B cell (primary cell): Measurements from ENCODE around the gene GLT1D1. TPM values are rescaled to one million over a fixed set of nuclear protein-coding genes. Genes with fewer than 3 reads are reported as not detected.

Experiments
- ATAC-seq: fragments of 200-7000 bp; cut with Tn5 transposase; one replicate; pipeline ENCODE4 v1.10.0; 2021; ENCODE audit warnings: low read depth, mild to moderate bottlenecking, moderate number of reproducible peaks, moderate library complexity
- CTCF ChIA-PET: fragments of 350-600 bp; sonication (Branson Sonifier 250); formaldehyde crosslinking; loops from one replicate; lab custom pipeline; 2021; ENCODE audit warnings: antibody characterized with exemption, inconsistent platforms; lab: Charles Lee
- POLR2A ChIA-PET: fragments of 350-600 bp; sonication (Branson Sonifier 250); formaldehyde crosslinking; loops from one replicate; lab custom pipeline; 2021; ENCODE audit warnings: antibody characterized with exemption; lab: Charles Lee
- DNase-seq: peaks from one replicate; pipeline ENCODE4 v3.0.0; 2013
- H2AFZ ChIP-seq: 2 replicates; pipeline ENCODE4 v1.6.1; 2012; ENCODE audit warnings: mild to moderate bottlenecking, low read depth, low read length; ENCODE audit not compliant: insufficient read depth, poor library complexity, severe bottlenecking
- H3K27ac ChIP-seq, 2 donors: 1 replicate in 1 of 2; 2 replicates in 1 of 2; pipeline ENCODE4 v1.5.1; 2012 to 2013; ENCODE audit warnings: low read length in 2 of 2, mild to moderate bottlenecking in 2 of 2, moderate library complexity in 1 of 2
- H3K27me3 ChIP-seq, 4 experiments: fragments of 200-600 bp in 1 of 4; sonication (generic) in 1 of 4; replicated peaks in 1 of 4; 1 replicate in 2 of 4; 2 replicates in 2 of 4; pipeline versions ENCODE4 v1.6.1 to v1.7.0; 2013 to 2016; ENCODE audit warnings: low read length in 3 of 4, mild to moderate bottlenecking in 2 of 4, mixed read lengths in 1 of 4, moderate library complexity in 1 of 4; ENCODE audit not compliant: insufficient read depth in 4 of 4, control insufficient read depth in 3 of 4; ENCODE audit errors: control extremely low read depth in 1 of 4
- H3K36me3 ChIP-seq, 2 experiments: replicated peaks in 1 of 2; 1 replicate in 1 of 2; 2 replicates in 1 of 2; pipeline versions ENCODE4 v1.6.1 to v1.7.1; 2013; ENCODE audit warnings: low read length in 1 of 2; ENCODE audit not compliant: insufficient read depth in 2 of 2, control insufficient read depth in 1 of 2; ENCODE audit errors: control extremely low read depth in 1 of 2, extremely low read depth in 1 of 2
- H3K4me1 ChIP-seq, 2 donors: fragments of 200-600 bp in 1 of 2; sonication (generic) in 1 of 2; 1 replicate in 1 of 2; 2 replicates in 1 of 2; pipeline versions ENCODE4 v1.5.1 to v1.6.1; 2013 to 2017; ENCODE audit warnings: low read length in 2 of 2; ENCODE audit not compliant: control insufficient read depth in 2 of 2, insufficient read depth in 2 of 2
- H3K4me2 ChIP-seq: replicated peaks from 2 replicates; pipeline ENCODE3; 2012; ENCODE audit warnings: mild to moderate bottlenecking, low read depth, low read length; ENCODE audit not compliant: poor library complexity, severe bottlenecking
- H3K4me3 ChIP-seq, 5 experiments: fragments of 200-600 bp in 1 of 5; sonication (generic) in 1 of 5; 1 replicate in 3 of 5; 2 replicates in 2 of 5; pipeline versions ENCODE4 v1.5.1 to v1.7.0; 2011 to 2016; ENCODE audit warnings: low read length in 4 of 5, mild to moderate bottlenecking in 4 of 5, low read depth in 2 of 5, control low read depth in 1 of 5, moderate library complexity in 1 of 5; ENCODE audit not compliant: insufficient read depth in 1 of 5; ENCODE audit errors: control extremely low read depth in 1 of 5, extremely low read depth in 1 of 5
- H3K79me2 ChIP-seq: fragments of 200-600 bp; sonication (generic); one replicate; pipeline ENCODE4 v1.6.0; 2016; ENCODE audit warnings: low read length; ENCODE audit not compliant: control insufficient read depth, insufficient read depth
- H3K9ac ChIP-seq: fragments of 200-600 bp; sonication (generic); 2 replicates; pipeline ENCODE4 v1.6.1; 2017; ENCODE audit warnings: mild to moderate bottlenecking, low read length, moderate library complexity
- H3K9me3 ChIP-seq, 3 donors: one replicate each; pipeline versions ENCODE4 v1.6.1 to v1.7.1; 2013; ENCODE audit warnings: low read length in 2 of 3; ENCODE audit not compliant: control insufficient read depth in 2 of 3, insufficient read depth in 1 of 3; ENCODE audit errors: control extremely low read depth in 1 of 3
- H4K20me1 ChIP-seq: 2 replicates; pipeline ENCODE4 v1.6.0; 2012; ENCODE audit warnings: mild to moderate bottlenecking, low read length; ENCODE audit not compliant: insufficient read depth, control insufficient read depth, poor library complexity, severe bottlenecking
- H3K27ac Mint-ChIP-seq: one replicate; pipeline ENCODE4 v1.8.0; 2021; ENCODE audit warnings: mixed read lengths
- H3K27me3 Mint-ChIP-seq: one replicate; pipeline ENCODE4 v1.8.0; 2021; ENCODE audit warnings: mixed read lengths
- H3K4me1 Mint-ChIP-seq: one replicate; pipeline ENCODE4 v1.8.0; 2021; ENCODE audit warnings: mixed read lengths
- H3K4me3 Mint-ChIP-seq: one replicate; pipeline ENCODE4 v1.8.0; 2021; ENCODE audit warnings: mixed read lengths
- H3K9me3 Mint-ChIP-seq: one replicate; pipeline ENCODE4 v1.8.0; 2022; ENCODE audit warnings: mixed read lengths; ENCODE audit not compliant: insufficient read depth
- EZH2 ChIP-seq: IDR thresholded peaks from 2 replicates; pipeline ENCODE4 v1.6.1; 2012; ENCODE audit warnings: borderline replicate concordance, low read depth, mild to moderate bottlenecking, moderate library complexity, low read length; ENCODE audit not compliant: insufficient read depth, poor library complexity, severe bottlenecking
- WGBS: methylation state at CpG from one replicate; pipeline ENCODE4 v1.1.5; 2013; ENCODE audit warnings: missing lambda C conversion rate; ENCODE audit not compliant: insufficient coverage; 5-methylcytosine and 5-hydroxymethylcytosine counted together
- intact Hi-C: fragments of 100-400 bp; cut with micrococcal nuclease; formaldehyde crosslinking; loops from one replicate; pipeline ENCODE4 v1.10.0; 2022
- polyA plus RNA-seq: library from polyadenylated mRNA; depleted of rRNA; stranded (reverse); fragments of >200 nt; gene quantifications from 2 replicates; pipeline ENCODE4 v1.2.3, GENCODE V29; 2012
- total RNA-seq, 2 donors: library from RNA; stranded (reverse); fragments of 120-200 nt in 1 of 2; gene quantifications; 1 replicate in 1 of 2; 2 replicates in 1 of 2; pipeline versions ENCODE4 v1.2.3 to v1.2.4, GENCODE V29; 2013 to 2022
- TF ChIP-seq, protein P1 (sequence below): fragments of 200-600 bp; IDR thresholded peaks from one replicate; pipeline ENCODE4 v1.8.0; 2022; ENCODE audit warnings: antibody characterized with exemption, mild to moderate bottlenecking

The GLT1D1 gene
- total and polyA plus RNA-seq, 2 donors (not counting 1 experiment from before 2014, with no cell fraction given), result 0.22 to 0.49 TPM

GRCh38 chr12:129005416-129005815 lies 152.1 kb downstream of the GLT1D1 start:
- Histone ChIP-seq H3K27ac (no peak overlapping the region), H3K4me2 (no peak overlapping the region), H4K20me1 (no peaks in the 10 kb centered on the region), H3K27me3 (no peaks in the 10 kb centered on the region), H3K4me1 (no peaks in the 10 kb centered on the region), H2AFZ (no peak overlapping the region), H3K79me2 (no peaks in the 10 kb centered on the region), H3K4me3 (no peak overlapping the region), H3K36me3 (no peaks in the 10 kb centered on the region), H3K9ac (no peak overlapping the region), H3K9me3 (peaks cover 0 to 12% (median 0%) of the 10 kb centered on the region in 3 donors)
- peaks cover 14% of the 10 kb centered on the region for H3K27me3 Mint-ChIP-seq
- no peak overlapping the region for H3K4me3 Mint-ChIP-seq
- no peak overlapping the region for H3K27ac Mint-ChIP-seq
- ChIA-PET POLR2A (no interaction called here), CTCF (interaction anchor here (0.6 kb wide), 1 partner anchor 9 kb away, joined by 3 read pairs; no protein-coding TSS in a partner anchor)
- WGBS, result 84% methylated on average over 7 of the region's 8 CpGs
- intact Hi-C loops, result no loop called here
- H3K9me3 Mint-ChIP-seq, result no peaks in the 10 kb centered on the region
- DNase-seq (no peak), ATAC-seq (no peak)
- no peaks in the 10 kb centered on the region for H3K4me1 Mint-ChIP-seq
- no peak for TF ChIP-seq EZH2
- TF ChIP-seq, protein P1, sequence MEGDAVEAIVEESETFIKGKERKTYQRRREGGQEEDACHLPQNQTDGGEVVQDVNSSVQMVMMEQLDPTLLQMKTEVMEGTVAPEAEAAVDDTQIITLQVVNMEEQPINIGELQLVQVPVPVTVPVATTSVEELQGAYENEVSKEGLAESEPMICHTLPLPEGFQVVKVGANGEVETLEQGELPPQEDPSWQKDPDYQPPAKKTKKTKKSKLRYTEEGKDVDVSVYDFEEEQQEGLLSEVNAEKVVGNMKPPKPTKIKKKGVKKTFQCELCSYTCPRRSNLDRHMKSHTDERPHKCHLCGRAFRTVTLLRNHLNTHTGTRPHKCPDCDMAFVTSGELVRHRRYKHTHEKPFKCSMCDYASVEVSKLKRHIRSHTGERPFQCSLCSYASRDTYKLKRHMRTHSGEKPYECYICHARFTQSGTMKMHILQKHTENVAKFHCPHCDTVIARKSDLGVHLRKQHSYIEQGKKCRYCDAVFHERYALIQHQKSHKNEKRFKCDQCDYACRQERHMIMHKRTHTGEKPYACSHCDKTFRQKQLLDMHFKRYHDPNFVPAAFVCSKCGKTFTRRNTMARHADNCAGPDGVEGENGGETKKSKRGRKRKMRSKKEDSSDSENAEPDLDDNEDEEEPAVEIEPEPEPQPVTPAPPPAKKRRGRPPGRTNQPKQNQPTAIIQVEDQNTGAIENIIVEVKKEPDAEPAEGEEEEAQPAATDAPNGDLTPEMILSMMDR, result no peak

DNA sequence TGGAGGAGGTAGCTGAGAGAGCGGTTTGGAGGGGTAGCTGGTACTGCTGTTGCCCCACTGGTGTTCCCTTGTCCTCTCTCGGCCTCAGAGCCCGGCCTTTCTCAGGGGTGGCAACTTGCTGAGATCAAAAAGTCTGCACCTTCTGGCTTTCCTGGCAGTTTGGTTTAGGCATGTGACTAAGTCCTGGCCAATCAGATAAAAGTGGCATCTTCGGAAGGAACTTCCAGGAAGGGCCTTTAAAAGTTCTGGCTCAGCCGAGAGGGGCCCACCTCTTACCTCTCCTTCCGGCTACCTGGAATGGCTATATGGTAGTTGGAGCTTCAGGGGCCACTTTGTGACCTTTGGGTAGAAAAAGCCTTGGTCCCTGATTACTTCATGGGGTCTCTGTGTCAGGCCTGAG lies 152.6 kb downstream of the GLT1D1 start:
- TF ChIP-seq, protein P1, result no peak
- TF ChIP-seq EZH2, result no peak
- H3K4me3 ChIP-seq, result no peak overlapping the region
- CTCF ChIA-PET, result interaction anchor here (0.5 to 0.6 kb wide), 2 partner anchors 8 to 223 kb away, joined by 3 read pairs; no protein-coding TSS in a partner anchor
- H3K27me3 Mint-ChIP-seq, result peaks cover 14% of the 10 kb centered on the region
- POLR2A ChIA-PET, result no interaction called here
- H3K9me3 ChIP-seq, result peaks cover 0 to 12% (median 0%) of the 10 kb centered on the region in 3 donors
- H4K20me1 ChIP-seq, result no peaks in the 10 kb centered on the region
- DNase-seq (no peak), ATAC-seq (no peak)
- no peaks in the 10 kb centered on the region for H3K79me2 ChIP-seq
- H3K4me3 Mint-ChIP-seq, result no peak overlapping the region
- H3K27me3 ChIP-seq, result no peaks in the 10 kb centered on the region
- intact Hi-C loops, result no loop called here
- no peaks in the 10 kb centered on the region for H3K36me3 ChIP-seq
- H3K4me2 ChIP-seq, result no peak overlapping the region
- H3K27ac ChIP-seq, result no peak overlapping the region
- no peak overlapping the region for H3K9ac ChIP-seq
- H2AFZ ChIP-seq, result no peak overlapping the region
- H3K4me1 ChIP-seq, result no peaks in the 10 kb centered on the region
- 89% methylated on average over 4 of the region's 6 CpGs for WGBS
- H3K9me3 Mint-ChIP-seq, result no peaks in the 10 kb centered on the region
- no peak overlapping the region for H3K27ac Mint-ChIP-seq
- no peaks in the 10 kb centered on the region for H3K4me1 Mint-ChIP-seq
